ENCODE results near the gene SLC16A13. TPM values are rescaled to one million over a fixed set of nuclear protein-coding genes. Genes with fewer than 3 reads are reported as not detected.

The SLC16A13 gene
- total RNA-seq, 2 donors from 2014 or later: 1.6 TPM; not detected in 1

DNA sequence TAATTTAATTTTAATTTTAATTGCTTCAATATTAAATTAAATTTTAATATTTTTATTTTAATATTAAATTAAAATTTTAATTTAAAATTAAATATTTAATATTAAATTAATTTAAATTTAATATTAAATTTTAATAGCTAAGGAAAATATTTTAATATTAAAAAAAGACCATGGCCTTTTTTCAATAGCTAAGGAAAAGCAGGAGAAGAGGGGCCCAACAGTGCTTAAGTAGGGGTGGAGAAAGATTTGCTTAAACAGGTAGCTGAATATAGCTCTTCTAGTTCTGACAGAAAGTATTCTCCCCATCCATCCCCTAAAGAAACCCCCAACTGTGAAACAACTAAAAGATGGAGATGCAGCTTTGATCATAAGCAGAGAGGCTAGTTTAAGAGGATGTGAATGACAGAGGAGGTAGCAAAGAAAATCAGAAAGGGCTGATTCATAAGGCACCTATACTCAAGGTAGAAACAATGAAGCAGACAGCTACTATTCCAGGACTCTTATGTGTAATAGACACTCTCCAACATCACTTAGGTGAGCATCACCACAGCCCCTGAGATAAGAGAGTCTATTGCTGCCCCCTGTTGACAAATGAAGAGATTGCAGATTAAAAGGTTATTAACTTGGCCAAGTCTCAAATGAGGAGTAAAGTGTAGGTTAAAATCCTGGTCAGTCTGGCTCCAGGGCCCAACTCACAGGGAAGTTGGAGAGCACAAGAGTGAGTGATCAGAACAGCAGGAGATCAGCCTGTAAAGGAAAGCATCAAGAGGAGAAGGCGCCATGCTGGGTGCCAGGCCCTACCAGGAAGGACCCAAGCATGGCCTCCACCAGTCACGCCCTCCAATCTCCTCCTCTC, 31.2 kb upstream of the SLC16A13 start:
- Histone ChIP-seq H3K4me3 (no peak overlapping the region), H3K9me3 (no peaks in the 10 kb centered on the region), H3K27me3 (no peaks in the 10 kb centered on the region), H3K36me3 (replicated peaks in 1 of 2; ENCODE audit: insufficient read depth in 1 of 2, low read depth in 2 of 2) (peaks cover 6 to 8% of the 10 kb centered on the region in 2 donors), H3K4me1 (no peaks in the 10 kb centered on the region), H3K27ac (no peak overlapping the region)
- TF ChIP-seq, protein P1, sequence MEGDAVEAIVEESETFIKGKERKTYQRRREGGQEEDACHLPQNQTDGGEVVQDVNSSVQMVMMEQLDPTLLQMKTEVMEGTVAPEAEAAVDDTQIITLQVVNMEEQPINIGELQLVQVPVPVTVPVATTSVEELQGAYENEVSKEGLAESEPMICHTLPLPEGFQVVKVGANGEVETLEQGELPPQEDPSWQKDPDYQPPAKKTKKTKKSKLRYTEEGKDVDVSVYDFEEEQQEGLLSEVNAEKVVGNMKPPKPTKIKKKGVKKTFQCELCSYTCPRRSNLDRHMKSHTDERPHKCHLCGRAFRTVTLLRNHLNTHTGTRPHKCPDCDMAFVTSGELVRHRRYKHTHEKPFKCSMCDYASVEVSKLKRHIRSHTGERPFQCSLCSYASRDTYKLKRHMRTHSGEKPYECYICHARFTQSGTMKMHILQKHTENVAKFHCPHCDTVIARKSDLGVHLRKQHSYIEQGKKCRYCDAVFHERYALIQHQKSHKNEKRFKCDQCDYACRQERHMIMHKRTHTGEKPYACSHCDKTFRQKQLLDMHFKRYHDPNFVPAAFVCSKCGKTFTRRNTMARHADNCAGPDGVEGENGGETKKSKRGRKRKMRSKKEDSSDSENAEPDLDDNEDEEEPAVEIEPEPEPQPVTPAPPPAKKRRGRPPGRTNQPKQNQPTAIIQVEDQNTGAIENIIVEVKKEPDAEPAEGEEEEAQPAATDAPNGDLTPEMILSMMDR (IDR thresholded peaks at IDR 0.05): peak in 6 of 7 experiments; percentile 47 to 75 (median 68)
- TF ChIP-seq POLR2A (IDR thresholded peaks at IDR 0.05): no peak
- peak in 1 of 4 donors; percentile 33 for DNase-seq
- intact Hi-C loops (cut with DNase I): loop anchor here (10.0 kb wide), 1 partner anchor 90 kb away; no protein-coding TSS in a partner anchor
- 93 to 100% methylated on average over 2 of the region's 2 CpGs for WGBS, 2 donors
- ATAC-seq: peak; percentile 71

DNA sequence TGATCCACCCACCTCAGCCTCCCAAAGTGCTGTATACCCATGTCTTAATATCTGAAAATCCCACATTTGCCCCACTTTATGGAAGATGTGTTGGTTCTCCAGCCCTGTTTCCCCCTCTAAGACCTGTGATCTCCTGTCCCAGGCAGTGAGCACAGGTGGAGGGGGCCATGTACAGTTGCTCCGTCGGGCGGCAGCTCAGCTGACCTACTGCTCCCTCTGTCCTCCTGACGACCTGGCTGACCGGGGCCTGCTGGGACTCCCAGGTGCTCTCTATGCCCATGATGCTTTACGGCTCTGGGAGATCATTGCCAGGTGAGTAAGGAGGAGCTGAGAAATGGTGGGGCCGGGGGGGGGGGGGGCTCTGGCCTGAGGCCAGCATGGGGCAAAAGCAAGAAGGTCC, 30.1 kb upstream of the SLC16A13 start:
- WGBS, 2 donors: 77% methylated on average over 6 of the region's 7 CpGs; no CpG with 5 or more reads in 1 of the 2 donors
- intact Hi-C loops (cut with DNase I): loop anchor here (10.0 kb wide), 1 partner anchor 91 kb away; no protein-coding TSS in a partner anchor
- no peak overlapping the region for H3K27ac ChIP-seq
- TF ChIP-seq, protein P1 (IDR thresholded peaks at IDR 0.05): no peak
- TF ChIP-seq POLR2A (IDR thresholded peaks at IDR 0.05): no peak
- DNase-seq: no peak
- no peak for ATAC-seq
- peaks cover 6 to 8% of the 10 kb centered on the region in 2 donors for H3K36me3 ChIP-seq (replicated peaks in 1 of 2; ENCODE audit: insufficient read depth in 1 of 2, low read depth in 2 of 2)
- peaks cover 8% of the 10 kb centered on the region for H3K4me1 ChIP-seq
- no peaks in the 10 kb centered on the region for H3K27me3 ChIP-seq
- no peak overlapping the region for H3K4me3 ChIP-seq
- H3K9me3 ChIP-seq: no peaks in the 10 kb centered on the region

- TF ChIP-seq, protein P1 (IDR thresholded peaks at IDR 0.05): no peak
- no peak for TF ChIP-seq POLR2A (IDR thresholded peaks at IDR 0.05)
- ATAC-seq (no peak), DNase-seq (no peak)
- intact Hi-C loops (cut with DNase I): loop anchor here (10.0 kb wide), 1 partner anchor 92 kb away; no protein-coding TSS in a partner anchor
- WGBS, 2 donors: 75 to 82% methylated on average over 2 of the region's 2 CpGs
- H3K4me1 ChIP-seq: peaks cover 19% of the 10 kb centered on the region
- H3K27me3 ChIP-seq: no peaks in the 10 kb centered on the region
- H3K4me3 ChIP-seq: no peak overlapping the region
- peaks cover 3 to 4% of the 10 kb centered on the region in 2 donors for H3K36me3 ChIP-seq (replicated peaks in 1 of 2; ENCODE audit: insufficient read depth in 1 of 2, low read depth in 2 of 2)
- H3K9me3 ChIP-seq: no peaks in the 10 kb centered on the region
- no peak overlapping the region for H3K27ac ChIP-seq
Measured at GRCh38 chr17:7007143-7007542, 28.7 kb upstream of the SLC16A13 start.

DNA sequence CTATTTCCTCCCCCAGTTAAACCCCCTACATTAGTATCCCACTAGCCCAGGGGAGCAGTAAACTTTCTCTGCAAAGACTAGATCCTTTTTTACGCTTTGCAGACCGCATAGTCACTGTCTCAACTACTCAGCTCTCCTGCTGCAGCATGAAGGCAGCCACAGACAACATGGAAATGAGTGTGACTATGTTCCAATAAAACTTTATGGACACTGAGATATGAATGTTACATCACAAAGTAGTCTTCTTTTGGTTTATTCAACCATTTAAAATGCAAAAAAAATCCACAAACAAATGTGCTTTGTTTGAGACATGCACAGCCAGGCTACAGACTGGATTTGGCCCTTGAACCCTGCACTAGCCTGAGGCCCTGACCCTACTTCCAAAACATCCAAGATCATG, 25.3 kb upstream of the SLC16A13 start:
- no peak for TF ChIP-seq POLR2A (IDR thresholded peaks at IDR 0.05)
- TF ChIP-seq, protein P1 (IDR thresholded peaks at IDR 0.05): no peak
- H3K4me1 ChIP-seq: peaks cover 34% of the 10 kb centered on the region
- intact Hi-C loops (cut with DNase I): no loop called here
- no peaks in the 10 kb centered on the region for H3K9me3 ChIP-seq
- no peaks in the 10 kb centered on the region for H3K27me3 ChIP-seq
- WGBS, 2 donors: 95 to 100% methylated on average over 2 of the region's 2 CpGs
- H3K4me3 ChIP-seq: no peak overlapping the region
- H3K36me3 ChIP-seq (replicated peaks in 1 of 2; ENCODE audit: insufficient read depth in 1 of 2, low read depth in 2 of 2): no peaks in the 10 kb centered on the region
- no peak for DNase-seq
- H3K27ac ChIP-seq: no peak overlapping the region
- no peak for ATAC-seq

Data from body of pancreas (tissue), 4 donors.